ENCODE measurements around the gene MRPS10.

- TF ChIP-seq SIN3A (IDR thresholded peaks at IDR 0.05; ENCODE audit: borderline replicate concordance, low read depth, low read length), result no peak
- TF ChIP-seq ELF1 (IDR thresholded peaks at IDR 0.05), result no peak
- no peak for TF ChIP-seq USF1 (IDR thresholded peaks at IDR 0.05; ENCODE audit: borderline replicate concordance, low read depth)
- TF ChIP-seq IRF3 (IDR thresholded peaks at IDR 0.05; ENCODE audit: low read depth, low read length), result no peak
- TF ChIP-seq CTCF (IDR thresholded peaks at IDR 0.05), result no peak
- TF ChIP-seq TEAD4 (IDR thresholded peaks at IDR 0.05; ENCODE audit: borderline replicate concordance, insufficient read depth), result no peak
- no peak for TF ChIP-seq RAD21 (IDR thresholded peaks at IDR 0.05; ENCODE audit: low read length)
- TF ChIP-seq TCF12 (IDR thresholded peaks at IDR 0.05), result no peak
- no peak for TF ChIP-seq ZBTB33 (IDR thresholded peaks at IDR 0.05; ENCODE audit: borderline replicate concordance, low read depth)
- no peak for TF ChIP-seq MAX (IDR thresholded peaks at IDR 0.05; ENCODE audit: low read depth)
Measured at GRCh38 chr6:42193491-42193894, 24.2 kb downstream of the MRPS10 start.

Measured in SK-N-SH (cell line).